GM13977 (cell line): ENCODE measurements around the gene PGD.

Experiments used
- DNase-seq: peaks from one replicate; pipeline ENCODE4 v3.0.0; 2012; ENCODE audit warnings: low spot score
- in situ Hi-C: fragments of 300-500 bp; cut with MboI; formaldehyde crosslinking; loops from one replicate; pipeline ENCODE4 v1.12.0; 2022; ENCODE audit warnings: low sequenced_read_pairs, low pct_unique_long_range_greater_than_20kb, mixed read lengths, inconsistent platforms; ENCODE audit not compliant: unreplicated experiment
- TF ChIP-seq, protein P1 (sequence below): IDR thresholded peaks from 2 replicates; pipeline ENCODE4 v1.5.1; 2012; ENCODE audit warnings: mild to moderate bottlenecking, control low read depth; ENCODE audit not compliant: insufficient read depth; ENCODE audit errors: extremely low read depth, missing control alignments

Gene PGD

DNA sequence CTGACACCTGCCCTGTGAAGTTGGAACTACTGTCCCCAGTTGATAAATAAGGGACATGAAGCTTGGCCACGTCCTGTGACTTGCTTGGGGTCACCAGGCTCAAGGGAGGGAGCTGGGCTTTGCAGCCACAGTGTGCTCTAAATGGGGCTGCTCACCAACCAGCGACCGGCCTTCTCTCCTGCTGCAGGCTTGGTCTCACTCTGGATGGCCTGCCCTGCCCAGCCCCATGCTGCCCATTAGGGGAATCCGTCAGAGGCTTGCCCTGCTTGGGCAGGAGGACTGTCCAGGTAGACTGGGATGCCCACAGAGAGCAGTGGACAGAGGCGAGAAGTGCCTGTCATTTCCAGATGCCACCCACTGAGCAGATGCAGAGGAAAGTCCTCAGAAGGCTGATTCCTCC is 30.1 kb downstream of the PGD start:
- DNase-seq, result no peak
- in situ Hi-C loops, result no loop called here
- TF ChIP-seq, protein P1, sequence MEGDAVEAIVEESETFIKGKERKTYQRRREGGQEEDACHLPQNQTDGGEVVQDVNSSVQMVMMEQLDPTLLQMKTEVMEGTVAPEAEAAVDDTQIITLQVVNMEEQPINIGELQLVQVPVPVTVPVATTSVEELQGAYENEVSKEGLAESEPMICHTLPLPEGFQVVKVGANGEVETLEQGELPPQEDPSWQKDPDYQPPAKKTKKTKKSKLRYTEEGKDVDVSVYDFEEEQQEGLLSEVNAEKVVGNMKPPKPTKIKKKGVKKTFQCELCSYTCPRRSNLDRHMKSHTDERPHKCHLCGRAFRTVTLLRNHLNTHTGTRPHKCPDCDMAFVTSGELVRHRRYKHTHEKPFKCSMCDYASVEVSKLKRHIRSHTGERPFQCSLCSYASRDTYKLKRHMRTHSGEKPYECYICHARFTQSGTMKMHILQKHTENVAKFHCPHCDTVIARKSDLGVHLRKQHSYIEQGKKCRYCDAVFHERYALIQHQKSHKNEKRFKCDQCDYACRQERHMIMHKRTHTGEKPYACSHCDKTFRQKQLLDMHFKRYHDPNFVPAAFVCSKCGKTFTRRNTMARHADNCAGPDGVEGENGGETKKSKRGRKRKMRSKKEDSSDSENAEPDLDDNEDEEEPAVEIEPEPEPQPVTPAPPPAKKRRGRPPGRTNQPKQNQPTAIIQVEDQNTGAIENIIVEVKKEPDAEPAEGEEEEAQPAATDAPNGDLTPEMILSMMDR, result no peak

DNA sequence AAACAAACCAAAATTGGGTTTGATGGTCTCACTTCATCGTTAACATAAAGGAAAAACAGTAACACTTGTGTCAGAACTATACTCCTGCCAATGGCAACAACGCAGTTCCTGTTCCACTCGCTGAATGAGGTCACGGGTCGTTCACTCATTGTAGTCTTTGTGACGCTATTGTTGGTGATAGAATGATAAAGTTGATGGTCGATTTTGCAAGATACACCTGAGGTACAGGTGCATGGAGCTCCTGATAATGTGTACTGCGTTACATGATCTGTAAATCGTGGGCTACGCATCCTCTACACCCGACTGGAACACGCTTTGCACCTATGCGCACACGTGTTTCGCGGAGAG is 31.0 kb downstream of the PGD start:
- DNase-seq, result no peak
- TF ChIP-seq, protein P1, result no peak
- in situ Hi-C loops, result loop anchor here (10.0 kb wide), 1 partner anchor 55 kb away; no protein-coding TSS in a partner anchor

DNA sequence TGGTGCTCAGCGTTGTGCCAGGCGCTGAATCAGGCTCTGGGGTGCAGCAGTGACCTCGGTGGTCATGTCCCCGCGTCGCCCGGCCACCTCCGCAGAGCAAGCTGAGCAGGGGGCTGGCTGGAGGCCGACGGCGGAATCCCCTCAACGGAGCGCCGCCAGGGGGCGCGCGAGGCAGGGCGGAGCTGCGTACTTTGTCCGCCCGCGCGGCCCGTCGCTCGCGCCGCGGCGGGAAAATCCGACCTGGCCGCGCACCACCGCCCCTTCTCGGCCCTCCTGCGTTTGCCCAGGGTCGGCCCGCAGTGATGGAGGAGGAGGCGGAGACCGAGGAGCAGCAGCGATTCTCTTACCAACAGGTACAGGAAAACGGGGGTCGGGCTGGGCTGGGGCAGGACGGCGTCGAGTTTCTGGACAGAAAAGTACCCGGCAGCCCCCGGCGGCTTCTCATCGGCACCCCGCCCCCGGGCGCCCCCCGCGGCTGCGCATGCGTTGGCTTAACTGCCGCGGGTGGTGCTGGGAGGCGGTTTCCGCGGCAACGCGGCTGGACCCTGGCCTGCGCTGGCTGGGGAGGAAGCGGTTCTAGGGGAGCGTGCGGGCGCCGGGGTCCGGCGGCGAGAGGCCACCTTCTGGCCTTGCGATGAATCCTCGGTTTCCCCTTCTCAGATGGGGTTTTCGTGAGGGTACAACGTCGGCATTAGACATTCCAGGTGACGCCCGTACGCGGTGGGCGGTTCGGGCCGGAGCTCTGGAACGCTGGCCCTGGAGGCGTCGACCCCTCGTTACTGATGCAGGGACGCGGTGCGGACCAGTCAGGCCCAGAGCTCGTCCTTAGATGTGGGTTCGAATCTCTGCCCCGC is 31.6 kb downstream of the PGD start, which contains the start of gene CENPS:
TSS of gene CENPS (plus strand) at position 218 of the 854 bp plus-strand sequence. CDS start at position 303, 85 bp downstream.
- in situ Hi-C loops, result loop anchor here (10.0 kb wide), 1 partner anchor 54 kb away; no protein-coding TSS in a partner anchor
- peak; percentile 99 for DNase-seq
- TF ChIP-seq, protein P1, result peak; percentile 99

DNA sequence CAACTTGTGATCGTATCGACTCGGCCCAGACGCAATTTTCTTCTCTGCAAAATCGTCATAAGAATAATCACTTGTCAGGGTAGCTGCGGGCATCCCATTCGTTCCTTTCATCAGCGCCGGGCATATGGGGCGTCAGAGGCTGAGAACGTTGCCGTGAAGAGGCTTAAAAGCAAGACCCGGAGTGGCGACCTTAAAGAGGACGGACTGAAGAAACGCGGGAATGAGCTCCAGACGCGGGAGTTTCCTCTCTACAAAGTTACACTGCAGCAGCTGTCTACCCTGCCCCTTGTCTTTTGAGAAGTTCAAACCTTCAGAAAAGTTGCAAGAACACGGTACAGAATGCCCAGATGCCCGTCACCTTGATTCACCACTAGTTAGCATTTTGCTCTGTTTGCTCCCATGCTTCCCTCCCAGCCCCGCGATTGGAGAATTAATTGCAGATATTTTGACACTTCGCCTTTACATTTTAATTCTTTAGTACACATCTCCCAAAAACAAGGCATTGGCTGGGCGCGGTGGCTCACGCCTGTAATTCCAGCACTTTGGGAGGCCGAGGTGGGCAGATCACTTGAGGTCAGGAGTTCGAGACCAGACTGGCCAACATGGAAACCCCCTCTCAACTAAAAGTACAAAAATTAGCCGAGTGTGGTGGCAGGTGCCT is 32.3 kb downstream of the PGD start:
- DNase-seq, result peak; percentile 35
- in situ Hi-C loops, result loop anchor here (10.0 kb wide), 1 partner anchor 54 kb away; no protein-coding TSS in a partner anchor
- TF ChIP-seq, protein P1, result no peak

DNA sequence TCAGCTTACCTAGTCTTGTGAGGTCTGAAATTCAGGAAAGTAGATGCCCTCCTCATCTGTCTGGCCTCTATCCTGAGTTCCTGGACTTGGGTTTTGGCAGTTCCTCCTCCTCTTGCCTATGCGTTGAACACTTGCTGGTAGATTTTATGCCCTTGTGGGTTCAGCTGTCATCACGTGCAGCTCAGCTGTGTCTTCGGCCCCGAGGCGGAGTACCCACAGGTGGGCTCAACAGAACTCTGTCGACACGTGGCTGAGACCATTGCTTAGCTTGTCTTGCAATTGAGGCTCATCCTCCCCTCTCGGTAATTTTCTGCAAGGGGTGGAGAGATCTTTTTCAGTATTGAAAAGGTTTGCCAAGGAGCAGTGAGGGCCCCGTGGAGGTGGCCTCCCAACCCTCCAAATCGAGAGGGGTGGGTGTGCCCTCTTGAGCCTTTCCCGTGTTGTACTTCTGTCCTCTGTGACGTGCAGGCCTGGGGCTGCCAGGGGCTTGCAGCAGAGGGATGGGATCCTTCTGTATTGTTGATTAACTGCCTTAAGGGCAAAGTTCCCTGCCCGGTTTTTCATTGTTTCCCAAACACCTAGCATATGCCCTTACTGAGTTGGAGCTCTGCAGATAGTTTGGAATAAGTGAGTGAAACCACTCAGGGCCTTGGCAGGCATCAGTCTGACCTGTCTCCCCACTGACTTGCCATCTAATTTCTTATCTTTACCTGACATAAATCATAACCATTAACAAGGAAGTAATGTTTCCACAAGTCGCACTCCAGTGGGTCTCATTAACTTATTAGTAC is 34.2 kb downstream of the PGD start:
- in situ Hi-C loops, result loop anchor here (10.0 kb wide), 1 partner anchor 52 kb away; no protein-coding TSS in a partner anchor
- no peak for DNase-seq
- TF ChIP-seq, protein P1, result no peak

DNA sequence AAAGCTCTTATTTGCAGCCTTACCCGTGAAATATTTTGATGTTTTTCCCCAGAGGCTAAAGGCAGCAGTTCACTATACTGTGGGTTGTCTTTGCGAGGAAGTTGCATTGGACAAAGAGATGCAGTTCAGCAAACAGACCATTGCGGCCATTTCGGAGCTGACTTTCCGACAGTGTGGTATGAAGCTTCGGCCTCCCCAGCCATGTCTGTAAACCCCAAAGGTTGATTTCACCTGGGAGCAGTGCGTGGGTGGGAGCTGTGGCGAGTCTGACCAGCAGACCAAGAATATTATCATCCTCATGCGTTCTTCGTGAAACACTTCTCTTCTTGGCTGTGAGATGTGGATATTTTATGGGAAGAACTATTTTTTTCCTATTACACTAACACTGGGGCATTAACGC is 34.9 kb downstream of the PGD start:
- no peak for DNase-seq
- in situ Hi-C loops, result loop anchor here (10.0 kb wide), 1 partner anchor 51 kb away; no protein-coding TSS in a partner anchor
- TF ChIP-seq, protein P1, result no peak
